Omental fat pad (tissue), 4 donors: Measurements from ENCODE around the gene ELF1. TPM values are rescaled to one million over a fixed set of nuclear protein-coding genes. Genes with fewer than 3 reads are reported as not detected.
"Not testable (repeated sequence)": the region's sequence is repeated elsewhere in the genome, so short reads cannot be mapped to it uniquely, and the experiment has no call there.

Experiments
- ATAC-seq: fragments of 150-250 bp; one replicate; pipeline ENCODE4 v1.9.1; 2016; ENCODE audit warnings: mild to moderate bottlenecking, moderate library complexity; ENCODE audit not compliant: low FRiP score
- DNase-seq: peaks from one replicate; pipeline ENCODE4 v3.0.0-alpha.2; 2019; ENCODE audit warnings: low spot score
- CTCF ChIP-seq, 3 donors: fragments of 450-650 bp; IDR thresholded peaks; one replicate each; pipeline ENCODE4 v1.5.1; 2016 to 2017; ENCODE audit warnings: antibody characterized with exemption in 3 of 3, mild to moderate bottlenecking in 3 of 3, moderate library complexity in 2 of 3
- total RNA-seq, 4 donors: library from RNA; depleted of rRNA; stranded (reverse); fragments of >200 nt; gene quantifications; one replicate each; pipeline ENCODE4 v1.1.0, GENCODE V29; 2016

Gene ELF1
- total RNA-seq, 4 donors from 2014 or later: 87.4 to 107 (median 89.9) TPM

- ATAC-seq: no peak
- no peak for DNase-seq
- TF ChIP-seq CTCF (IDR thresholded peaks at IDR 0.05): no peak
These were observed 36.3 kb downstream of the ELF1 start for GRCh38 chr13:40982772-40983171.

- TF ChIP-seq CTCF (IDR thresholded peaks at IDR 0.05): no peak
These were observed 37.2 kb downstream of the ELF1 start for GRCh38 chr13:40981949-40982348.

GRCh38 chr13:40981361-40981760 is 37.8 kb downstream of the ELF1 start:
- no peak for TF ChIP-seq CTCF (IDR thresholded peaks at IDR 0.05)
- DNase-seq (no peak), ATAC-seq (no peak)

More at GRCh38 chr13:40981949-40982348, 37.2 kb downstream of the ELF1 start:
- no peak for DNase-seq
- no peak for ATAC-seq

- no peak for TF ChIP-seq CTCF (IDR thresholded peaks at IDR 0.05)
- ATAC-seq (no peak), DNase-seq (no peak)
These were observed 38.7 kb downstream of the ELF1 start for GRCh38 chr13:40980461-40980860.

GRCh38 chr13:40979232-40979631 is 39.9 kb downstream of the ELF1 start:
- no peak for TF ChIP-seq CTCF (IDR thresholded peaks at IDR 0.05)
- no peak for ATAC-seq
- no peak for DNase-seq

GRCh38 chr13:40978109-40978508 is 41.0 kb downstream of the ELF1 start:
- ATAC-seq, DNase-seq: not testable (repeated sequence)

GRCh38 chr13:40975441-40975840 is 43.7 kb downstream of the ELF1 start:
- ATAC-seq: no peak
- TF ChIP-seq CTCF (IDR thresholded peaks at IDR 0.05): no peak
- no peak for DNase-seq
